HT1080 (cell line): ENCODE results near the gene KAT8. TPM values are rescaled to one million over a fixed set of nuclear protein-coding genes. Genes with fewer than 3 reads are reported as not detected.
"Not testable (repeated sequence)": the region's sequence is repeated elsewhere in the genome, so short reads cannot be mapped to it uniquely, and the experiment has no call there.

Source experiments
- DNase-seq: peaks from one replicate; pipeline ENCODE4 v3.0.0-alpha.2; 2015; ENCODE audit warnings: low read depth
- total RNA-seq: library from RNA; depleted of rRNA; stranded (reverse); fragments of >200 nt; shearing (Covaris generic); gene quantifications from 2 replicates; pipeline ENCODE4 v1.2.3, GENCODE V29; 2014

KAT8 gene
- total RNA-seq, 1 experiment from 2014 or later = 62.1 TPM

DNA sequence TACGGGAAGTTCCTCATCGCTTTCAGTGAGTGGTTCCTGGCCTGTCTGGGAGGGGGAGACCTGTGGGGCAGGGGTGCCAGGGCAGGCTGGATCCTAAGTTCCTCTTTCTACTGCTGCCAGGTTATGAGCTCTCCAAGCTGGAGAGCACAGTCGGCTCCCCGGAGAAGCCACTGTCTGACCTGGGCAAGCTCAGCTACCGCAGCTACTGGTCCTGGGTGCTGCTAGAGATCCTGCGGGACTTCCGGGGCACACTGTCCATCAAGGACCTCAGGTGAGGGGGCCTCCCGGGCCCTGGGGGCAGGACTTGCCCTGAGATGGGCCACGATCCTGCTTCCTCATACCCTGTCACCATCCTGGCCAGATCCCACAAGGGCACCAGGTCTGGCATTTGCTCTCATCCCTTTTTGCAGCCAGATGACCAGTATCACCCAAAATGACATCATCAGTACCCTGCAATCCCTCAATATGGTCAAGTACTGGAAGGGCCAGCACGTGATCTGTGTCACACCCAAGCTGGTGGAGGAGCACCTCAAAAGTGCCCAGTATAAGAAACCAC is 12.9 kb downstream of the KAT8 start:
- DNase-seq = no peak

- no peak for DNase-seq
These were observed 13.4 kb downstream of the KAT8 start for GRCh38 chr16:31130899-31131298.

DNA sequence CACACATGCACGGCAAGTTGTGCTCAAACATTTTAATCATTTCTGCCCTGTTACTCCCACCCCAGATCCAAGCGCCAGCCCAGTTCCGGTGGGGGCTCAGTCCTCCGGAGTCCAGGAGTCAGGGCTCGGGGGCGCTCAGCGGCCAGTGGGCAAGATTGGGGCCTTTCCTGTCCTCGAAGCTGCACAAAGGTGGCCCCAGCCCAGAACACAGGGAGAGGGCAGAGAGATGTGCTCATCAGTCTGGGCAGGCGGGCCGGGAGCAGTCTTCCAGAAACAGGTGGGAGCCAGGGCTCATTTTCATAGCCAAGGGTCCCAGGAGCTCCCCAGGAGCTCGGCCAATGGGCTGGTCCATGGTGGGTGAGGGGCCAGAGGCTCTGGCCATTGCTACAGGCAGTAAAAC is 14.0 kb downstream of the KAT8 start:
- DNase-seq = no peak

DNA sequence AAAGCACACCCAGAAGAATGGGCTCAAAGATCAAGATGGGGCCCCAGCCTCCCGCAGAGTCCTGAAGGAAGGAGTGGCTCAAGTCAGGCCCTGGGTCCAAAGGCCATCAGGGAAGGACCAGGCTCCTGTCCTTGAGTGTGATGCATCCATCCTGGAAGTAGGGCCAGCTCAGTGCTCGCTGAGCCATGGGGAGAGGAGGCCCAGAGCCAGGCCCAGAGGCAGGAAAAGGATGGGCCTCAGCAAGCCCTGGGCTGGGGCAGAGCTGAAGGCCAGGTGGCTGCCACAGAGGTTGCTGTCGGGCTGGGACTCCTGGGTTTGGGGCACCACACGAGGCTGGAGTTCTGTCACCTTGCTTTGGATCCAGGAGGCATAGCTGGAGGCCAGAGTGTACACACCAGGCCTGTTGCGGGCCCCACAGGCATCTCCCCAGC is 14.4 kb downstream of the KAT8 start:
- no peak for DNase-seq

DNA sequence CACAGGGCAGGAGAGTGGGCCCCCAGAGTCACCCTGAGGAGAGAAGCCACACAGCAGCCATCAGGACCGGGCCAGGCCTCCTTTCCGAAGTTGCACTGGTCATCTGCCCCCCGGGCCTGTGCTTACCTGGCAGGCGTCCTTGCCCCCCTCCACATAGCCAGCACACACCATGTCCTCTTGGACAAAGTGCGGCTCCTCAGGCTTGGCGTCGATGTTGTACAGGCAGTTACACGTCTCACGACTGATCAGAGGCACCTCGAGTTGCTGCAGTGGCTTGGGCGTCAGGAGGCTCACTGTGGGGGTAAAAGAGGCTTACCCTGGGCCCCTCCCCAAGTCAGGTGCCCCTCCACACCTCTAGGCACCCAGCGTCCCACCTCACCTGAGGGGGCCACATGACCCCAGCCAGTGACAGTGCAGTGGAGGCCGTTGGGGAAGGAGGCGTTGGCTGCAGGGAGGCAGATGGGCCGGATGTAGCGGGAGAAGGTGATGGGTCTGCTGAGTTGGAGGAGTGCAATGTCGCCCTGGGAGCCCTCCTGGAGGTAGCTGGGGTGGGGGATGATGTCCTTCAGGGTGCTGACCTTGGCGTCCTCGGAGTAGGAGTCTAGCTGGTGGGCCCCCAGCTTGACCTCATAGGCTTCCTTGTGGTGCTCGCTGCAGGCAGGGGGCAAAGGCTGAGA is 15.0 kb downstream of the KAT8 start:
- DNase-seq = no peak

GRCh38 chr16:31133046-31133501 is 15.6 kb downstream of the KAT8 start:
- DNase-seq = no peak

- no peak for DNase-seq
These were observed 16.7 kb downstream of the KAT8 start for GRCh38 chr16:31134091-31134571.

DNA sequence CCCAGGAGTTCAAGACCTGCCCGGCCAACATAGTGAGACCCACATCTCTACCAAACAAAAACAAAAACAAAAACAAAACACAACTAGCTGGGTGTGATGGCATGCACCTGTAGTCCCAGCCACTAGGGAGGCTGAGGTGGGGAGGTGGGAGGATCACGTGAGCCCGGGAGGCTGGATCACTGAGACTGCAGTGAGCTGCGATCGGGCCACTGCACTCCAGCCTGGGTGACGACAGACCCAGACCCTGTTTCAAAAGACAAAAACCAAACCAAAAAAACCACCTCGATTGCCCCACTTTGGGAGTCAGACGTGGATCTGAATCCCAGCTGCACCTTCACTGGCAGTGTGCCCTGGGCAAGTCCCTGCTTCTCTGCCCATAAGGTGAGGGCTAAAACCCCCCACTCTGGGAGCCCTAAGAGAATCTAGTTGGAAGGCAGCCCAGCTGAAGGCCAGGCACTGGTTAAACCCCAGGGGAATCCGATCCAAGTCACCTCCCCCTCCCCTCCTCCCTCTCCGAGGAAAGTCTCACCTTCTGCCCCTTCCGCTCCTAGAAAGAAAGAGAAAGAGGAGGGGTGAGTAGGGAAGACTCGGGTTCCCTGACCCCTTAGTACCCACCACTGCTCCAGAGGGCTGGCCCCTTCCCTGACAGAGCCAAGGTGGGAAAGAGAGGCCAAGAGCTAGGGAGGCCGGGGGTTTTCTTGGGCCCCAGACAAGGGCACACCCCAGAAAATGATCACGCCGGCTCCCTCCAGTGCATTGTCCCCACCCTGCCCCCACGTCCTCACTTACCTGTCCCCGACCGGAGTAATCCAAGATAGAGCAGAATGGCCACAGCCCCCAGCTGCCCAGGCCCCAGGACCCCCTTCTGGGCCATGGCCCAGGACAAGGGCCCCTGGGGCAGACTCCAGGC is 17.4 kb downstream of the KAT8 start:
- no peak for DNase-seq

DNA sequence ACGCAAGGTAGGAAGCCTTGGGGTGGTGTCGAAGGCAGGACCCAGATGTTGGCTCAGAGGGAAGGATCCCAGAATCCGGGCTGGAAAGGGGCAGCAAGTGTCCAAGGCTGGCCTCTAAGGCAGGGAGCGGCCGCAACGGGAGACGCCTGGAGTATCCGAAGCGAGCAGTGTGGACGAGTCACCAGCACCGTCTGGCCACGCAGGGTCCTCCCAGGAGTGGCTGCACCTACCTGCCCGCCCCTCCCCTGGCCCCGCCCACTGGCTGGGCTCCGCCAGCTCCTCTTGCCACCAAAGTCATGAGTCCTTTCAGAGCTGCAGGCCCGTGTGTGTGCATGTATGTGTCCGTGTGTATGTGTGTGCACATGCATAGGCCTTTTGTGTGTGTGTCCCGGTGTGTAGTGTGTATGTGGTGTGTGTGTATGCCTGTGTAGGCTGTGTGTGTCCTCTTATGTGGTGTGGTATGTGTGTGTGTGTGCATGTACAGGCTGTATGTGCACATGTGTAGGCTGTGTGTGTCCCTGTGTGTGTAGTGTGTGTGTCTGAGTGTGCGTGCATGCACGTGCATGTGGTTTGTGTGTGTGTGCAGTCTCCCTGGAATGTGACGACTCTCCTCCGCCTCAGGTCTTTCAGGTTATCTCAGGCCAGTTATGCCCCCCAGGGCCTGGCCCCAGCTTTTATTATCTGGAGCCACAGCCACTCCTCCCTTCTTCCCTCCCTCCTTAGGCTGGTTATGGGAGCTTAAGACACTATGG is 18.2 kb downstream of the KAT8 start, which contains the start of gene PRSS8:
Gene PRSS8, minus strand, starts transcription at position 193 of the 752 bp plus-strand sequence. CDS start 229 bp downstream, outside the sequence.
- DNase-seq = no peak

- DNase-seq = no peak
These were observed 18.8 kb downstream of the KAT8 start for GRCh38 chr16:31136287-31136662.

DNA sequence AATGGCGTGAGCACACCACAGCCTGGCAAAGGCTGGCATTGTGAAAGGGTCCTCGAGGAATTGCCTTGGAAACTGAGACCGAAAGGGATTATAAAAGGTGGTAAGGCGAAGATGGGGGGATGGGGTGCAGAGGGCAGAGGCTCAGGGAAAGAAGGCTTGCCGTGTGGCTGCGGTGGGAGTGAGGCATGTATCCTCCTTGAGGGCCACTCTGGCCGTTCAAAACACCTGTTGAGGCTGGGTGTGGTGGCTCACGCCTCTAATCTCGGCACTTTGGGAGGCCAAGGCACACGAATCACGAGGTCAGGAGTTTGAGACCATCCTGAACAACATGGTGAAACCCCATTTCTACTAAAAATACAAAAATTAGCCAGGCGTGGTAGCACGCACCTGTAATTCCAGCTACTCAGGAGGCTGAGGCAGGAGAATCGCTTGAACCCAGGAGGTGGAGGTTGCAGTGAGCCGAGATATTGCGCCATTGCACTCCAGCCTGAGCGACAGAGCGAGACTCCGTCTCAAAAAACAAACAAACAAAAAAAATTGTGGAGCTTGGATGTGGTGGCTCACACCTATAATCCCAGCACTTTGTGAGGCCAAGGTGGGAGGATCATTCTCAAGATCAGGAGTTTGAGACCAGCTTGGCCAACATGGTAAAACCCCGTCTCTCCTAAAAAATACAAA is 19.5 kb downstream of the KAT8 start:
- DNase-seq = not testable (repeated sequence)

- peak; percentile 76 for DNase-seq
These were observed 21.4 kb downstream of the KAT8 start for GRCh38 chr16:31138621-31139578.

DNA sequence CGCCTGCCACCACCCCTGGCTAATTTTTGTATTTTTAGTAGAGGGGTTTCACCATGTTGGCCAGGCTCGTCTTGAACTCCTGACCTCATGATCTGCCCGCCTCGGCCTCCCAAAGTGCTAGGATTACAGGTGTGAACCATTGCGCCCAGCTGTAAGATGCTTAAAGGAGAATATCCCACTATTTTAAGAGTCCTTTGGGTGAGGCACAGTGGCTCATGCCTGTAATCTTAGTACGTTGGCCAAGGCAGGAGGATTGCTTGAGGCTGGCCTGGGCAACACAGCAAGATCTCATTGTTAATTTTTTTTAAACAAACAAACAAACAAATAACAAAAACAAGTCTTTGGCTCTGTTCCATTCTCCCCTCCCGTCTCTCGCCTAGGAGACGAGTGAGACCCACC is 23.6 kb downstream of the KAT8 start:
- DNase-seq = not testable (repeated sequence)

- no peak for DNase-seq
These were observed 24.1 kb downstream of the KAT8 start for GRCh38 chr16:31141489-31142108.

GRCh38 chr16:31142109-31143010 is 24.9 kb downstream of the KAT8 start:
- peak; percentile 97 for DNase-seq

- no peak for DNase-seq
These were observed 25.7 kb downstream of the KAT8 start for GRCh38 chr16:31143011-31143693.

- DNase-seq = no peak
These were observed 26.3 kb downstream of the KAT8 start for GRCh38 chr16:31143694-31144148.
